ENCODE measurements around the gene LLGL1. TPM values are rescaled to one million over a fixed set of nuclear protein-coding genes. Genes with fewer than 3 reads are reported as not detected.

LLGL1 gene
- total RNA-seq, 1 donor from 2014 or later, result 61.2 TPM

GRCh38 chr17:18245038-18245776, 19.8 kb downstream of the LLGL1 start:
- Mint-ChIP-seq H3K4me1 (ENCODE audit: unreplicated experiment) (peaks cover 12% of the 10 kb centered on the region), H3K9me3 (no peaks in the 10 kb centered on the region), H3K36me3 (peaks cover 8% of the 10 kb centered on the region), H3K4me3 (no peak overlapping the region), H3K27ac (no peak overlapping the region), H3K27me3 (no peaks in the 10 kb centered on the region)
- TF ChIP-seq, protein P1, sequence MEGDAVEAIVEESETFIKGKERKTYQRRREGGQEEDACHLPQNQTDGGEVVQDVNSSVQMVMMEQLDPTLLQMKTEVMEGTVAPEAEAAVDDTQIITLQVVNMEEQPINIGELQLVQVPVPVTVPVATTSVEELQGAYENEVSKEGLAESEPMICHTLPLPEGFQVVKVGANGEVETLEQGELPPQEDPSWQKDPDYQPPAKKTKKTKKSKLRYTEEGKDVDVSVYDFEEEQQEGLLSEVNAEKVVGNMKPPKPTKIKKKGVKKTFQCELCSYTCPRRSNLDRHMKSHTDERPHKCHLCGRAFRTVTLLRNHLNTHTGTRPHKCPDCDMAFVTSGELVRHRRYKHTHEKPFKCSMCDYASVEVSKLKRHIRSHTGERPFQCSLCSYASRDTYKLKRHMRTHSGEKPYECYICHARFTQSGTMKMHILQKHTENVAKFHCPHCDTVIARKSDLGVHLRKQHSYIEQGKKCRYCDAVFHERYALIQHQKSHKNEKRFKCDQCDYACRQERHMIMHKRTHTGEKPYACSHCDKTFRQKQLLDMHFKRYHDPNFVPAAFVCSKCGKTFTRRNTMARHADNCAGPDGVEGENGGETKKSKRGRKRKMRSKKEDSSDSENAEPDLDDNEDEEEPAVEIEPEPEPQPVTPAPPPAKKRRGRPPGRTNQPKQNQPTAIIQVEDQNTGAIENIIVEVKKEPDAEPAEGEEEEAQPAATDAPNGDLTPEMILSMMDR (conservative IDR thresholded peaks at IDR 0.05), result no peak
- DNase-seq (ENCODE audit: extremely low spot score, unreplicated experiment), result no peak

DNA sequence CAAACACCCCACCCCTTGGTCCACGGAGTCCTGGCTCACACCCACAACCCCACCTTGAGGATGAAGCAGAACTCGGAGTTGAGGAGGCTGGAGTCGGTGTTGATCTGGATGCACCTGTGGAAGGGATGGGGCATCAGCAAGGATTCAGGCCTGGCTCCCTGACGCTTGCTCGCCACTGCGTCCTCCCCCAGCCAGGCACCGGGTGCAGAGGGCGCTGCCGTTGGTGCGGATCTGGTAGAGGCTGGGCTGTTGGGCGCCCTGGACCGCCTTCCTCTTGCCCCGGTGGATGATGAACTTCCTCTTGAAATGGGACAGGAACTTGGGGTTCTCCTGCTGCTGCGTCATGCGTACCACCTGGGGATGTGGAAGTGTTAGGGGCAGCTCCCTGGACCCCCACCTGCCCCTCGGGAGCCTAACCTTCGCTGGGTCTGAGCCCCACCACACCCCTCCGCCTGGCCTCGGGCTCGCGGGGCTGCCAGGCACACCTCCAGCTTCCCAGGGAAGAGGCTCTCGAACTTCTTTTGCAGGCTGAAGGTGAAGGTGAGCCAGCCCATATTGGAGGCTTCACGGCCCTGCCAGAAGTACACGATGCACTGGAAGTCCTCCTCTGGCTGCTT, 20.8 kb downstream of the LLGL1 start:
- DNase-seq (ENCODE audit: extremely low spot score, unreplicated experiment), result no peak
- TF ChIP-seq, protein P1 (conservative IDR thresholded peaks at IDR 0.05), result no peak
- H3K27me3 Mint-ChIP-seq, result no peaks in the 10 kb centered on the region
- H3K36me3 Mint-ChIP-seq, result peaks cover 12% of the 10 kb centered on the region
- H3K4me3 Mint-ChIP-seq, result no peak overlapping the region
- no peak overlapping the region for H3K27ac Mint-ChIP-seq
- no peaks in the 10 kb centered on the region for H3K9me3 Mint-ChIP-seq
- peaks cover 15% of the 10 kb centered on the region for H3K4me1 Mint-ChIP-seq (ENCODE audit: unreplicated experiment)

DNA sequence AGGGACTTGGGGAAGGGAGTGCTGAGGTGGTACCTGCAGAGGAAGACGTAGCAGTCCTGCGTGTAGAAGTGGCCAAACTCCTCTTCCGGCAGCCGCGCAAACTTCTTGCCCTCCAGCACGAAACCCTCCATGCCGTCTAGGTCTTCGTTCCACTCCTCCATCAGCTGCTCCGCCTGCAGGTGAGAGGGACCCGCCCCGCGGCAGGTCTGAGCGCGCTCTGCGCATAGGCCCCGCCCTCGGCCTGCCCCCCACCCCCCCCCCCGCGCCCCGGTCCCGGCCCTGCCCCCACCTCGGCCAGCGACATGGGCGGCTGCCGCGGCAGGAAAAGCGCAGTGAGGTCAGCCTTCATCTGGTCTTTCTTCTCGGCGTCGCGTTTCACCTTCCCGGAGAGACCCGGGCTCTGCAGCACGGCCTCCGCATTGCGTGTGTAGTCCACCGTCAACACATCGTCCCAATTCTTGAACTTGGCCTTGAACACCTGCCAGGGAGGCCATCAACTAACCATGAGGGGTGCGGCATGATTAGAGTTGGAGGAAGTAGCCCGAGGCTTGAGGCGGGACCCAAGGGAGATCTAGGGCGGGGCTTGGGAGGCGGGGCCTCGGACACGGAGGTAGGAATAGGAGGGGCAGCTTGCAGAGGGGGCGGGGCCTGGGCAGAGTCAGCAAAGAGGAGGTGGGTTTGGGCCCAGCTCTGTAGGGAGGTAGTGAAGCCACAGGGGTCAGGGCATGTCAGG, 21.6 kb downstream of the LLGL1 start:
- no peaks in the 10 kb centered on the region for H3K27me3 Mint-ChIP-seq
- no peak for DNase-seq (ENCODE audit: extremely low spot score, unreplicated experiment)
- H3K27ac Mint-ChIP-seq, result peak overlapping the region; percentile 95
- H3K36me3 Mint-ChIP-seq, result peaks cover 12% of the 10 kb centered on the region
- TF ChIP-seq, protein P1 (conservative IDR thresholded peaks at IDR 0.05), result no peak
- peaks cover 15% of the 10 kb centered on the region for H3K4me1 Mint-ChIP-seq (ENCODE audit: unreplicated experiment)
- peak overlapping the region; percentile 85 for H3K4me3 Mint-ChIP-seq
- H3K9me3 Mint-ChIP-seq, result no peaks in the 10 kb centered on the region

DNA sequence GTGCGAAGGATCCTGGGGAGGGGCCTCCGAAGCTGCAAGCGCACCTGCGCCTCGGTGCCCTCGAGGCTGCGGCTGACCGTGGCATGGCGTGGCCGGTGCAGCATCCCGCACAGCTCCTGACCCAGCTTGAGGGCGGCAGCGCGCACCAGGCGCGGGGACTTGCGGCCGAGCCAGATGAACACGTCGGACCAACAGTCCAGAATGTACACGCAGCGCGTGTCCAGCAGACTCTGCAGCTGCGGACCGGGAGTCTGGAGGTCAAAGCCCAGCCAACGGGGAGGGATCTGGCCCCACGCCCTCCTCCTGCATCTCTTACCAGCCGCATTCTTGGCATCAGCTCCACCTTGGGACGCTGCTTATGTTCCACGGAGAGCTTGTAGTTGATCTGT, 22.2 kb downstream of the LLGL1 start:
- no peak overlapping the region for H3K4me3 Mint-ChIP-seq
- H3K4me1 Mint-ChIP-seq (ENCODE audit: unreplicated experiment), result peaks cover 15% of the 10 kb centered on the region
- peaks cover 12% of the 10 kb centered on the region for H3K36me3 Mint-ChIP-seq

DNA sequence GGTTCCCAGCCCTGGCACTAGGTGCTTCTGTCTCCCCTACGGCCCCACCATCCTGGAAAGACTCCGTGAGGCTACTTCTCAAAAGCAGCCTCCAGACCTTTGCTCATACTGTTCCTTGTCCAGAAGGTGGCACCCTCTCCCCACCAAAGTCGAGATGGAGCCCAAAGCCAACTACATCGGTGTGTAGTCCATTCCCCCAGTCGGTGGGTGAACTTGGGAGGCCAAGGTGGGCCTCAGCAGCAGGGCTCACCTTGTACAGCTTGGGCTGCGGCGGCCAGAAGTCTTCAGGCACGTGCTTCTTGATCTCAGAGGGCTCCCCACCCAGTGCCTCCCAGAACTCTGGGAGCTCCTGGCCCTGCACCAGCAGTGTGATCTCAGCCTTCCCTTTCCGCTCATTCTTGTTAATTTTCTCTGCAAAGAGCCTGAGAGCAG, 22.9 kb downstream of the LLGL1 start:
- H3K4me3 Mint-ChIP-seq, result peak overlapping the region; percentile 64
- peak overlapping the region; percentile 89 for H3K27ac Mint-ChIP-seq
- TF ChIP-seq, protein P1 (conservative IDR thresholded peaks at IDR 0.05), result peak; percentile 82
- H3K4me1 Mint-ChIP-seq (ENCODE audit: unreplicated experiment), result peaks cover 15% of the 10 kb centered on the region
- peaks cover 12% of the 10 kb centered on the region for H3K36me3 Mint-ChIP-seq
- H3K27me3 Mint-ChIP-seq, result no peaks in the 10 kb centered on the region
- DNase-seq (ENCODE audit: extremely low spot score, unreplicated experiment), result no peak
- H3K9me3 Mint-ChIP-seq, result no peaks in the 10 kb centered on the region

More for the DNA sequence above, 22.2 kb downstream of the LLGL1 start:
- Mint-ChIP-seq H3K27ac (peak overlapping the region; percentile 95), H3K27me3 (no peaks in the 10 kb centered on the region), H3K9me3 (no peaks in the 10 kb centered on the region)
- TF ChIP-seq, protein P1 (conservative IDR thresholded peaks at IDR 0.05), result no peak
- no peak for DNase-seq (ENCODE audit: extremely low spot score, unreplicated experiment)

All from type B pancreatic cell (in vitro differentiated cells).